MCF 10A (cell line): ENCODE measurements around the gene AHCYL1. TPM values are rescaled to one million over a fixed set of nuclear protein-coding genes. Genes with fewer than 3 reads are reported as not detected.

ENCODE experiments used
- BruUV-seq: library from RNA; stranded (reverse); fragments of 400-500 nt; replicated peaks from 2 replicates; lab custom pipeline; 2021; lab: Mats Ljungman, UMichigan
- CTCF ChIA-PET: fragments of 300-600 bp; sonication (Branson Sonifier 250); formaldehyde crosslinking; extraction: SDS; loops from one replicate; lab custom pipeline; 2021; ENCODE audit warnings: antibody characterized with exemption, inconsistent platforms; lab: Yijun Ruan, JAX
- POLR2A ChIA-PET: fragments of 300-600, 350-650 bp; sonication (Branson Sonifier 250); formaldehyde crosslinking; extraction: SDS; loops from one replicate; lab custom pipeline; 2020; ENCODE audit warnings: antibody characterized with exemption, inconsistent platforms; lab: Yijun Ruan, JAX
- DNase-seq: peaks from one replicate; pipeline ENCODE4 v3.0.0-alpha.2; 2018; ENCODE audit not compliant: unreplicated experiment
- H3K27ac Mint-ChIP-seq: one replicate; pipeline ENCODE4 v1.8.0; 2022; ENCODE audit warnings: mild to moderate bottlenecking, low read depth, mixed read lengths; ENCODE audit not compliant: unreplicated experiment
- H3K27me3 Mint-ChIP-seq: one replicate; pipeline ENCODE4 v1.8.0; 2022; ENCODE audit warnings: mixed read lengths; ENCODE audit not compliant: insufficient read depth, unreplicated experiment
- H3K36me3 Mint-ChIP-seq: one replicate; pipeline ENCODE4 v1.8.0; 2022; ENCODE audit warnings: mild to moderate bottlenecking, moderate library complexity, mixed read lengths; ENCODE audit not compliant: insufficient read depth, unreplicated experiment
- H3K4me1 Mint-ChIP-seq: one replicate; pipeline ENCODE4 v1.8.0; 2022; ENCODE audit warnings: mixed read lengths; ENCODE audit not compliant: insufficient read depth, unreplicated experiment
- H3K4me3 Mint-ChIP-seq: one replicate; pipeline ENCODE4 v1.8.0; 2022; ENCODE audit warnings: mild to moderate bottlenecking, moderate library complexity, mixed read lengths; ENCODE audit not compliant: unreplicated experiment
- H3K9me3 Mint-ChIP-seq: one replicate; pipeline ENCODE4 v1.8.0; 2022; ENCODE audit warnings: mixed read lengths; ENCODE audit not compliant: unreplicated experiment
- intact Hi-C: fragments of 100-400 bp; cut with micrococcal nuclease; formaldehyde crosslinking; loops from 2 replicates; pipeline ENCODE4 v1.14.1; 2022
- total RNA-seq: library from RNA; stranded (reverse); gene quantifications from 2 replicates; pipeline ENCODE4 v1.2.3, GENCODE V29; 2022
- TF ChIP-seq, protein P1 (sequence below): fragments of 200-600 bp; IDR thresholded peaks from one replicate; pipeline ENCODE4 v1.8.0; 2022; ENCODE audit warnings: antibody characterized with exemption, mild to moderate bottlenecking; ENCODE audit not compliant: unreplicated experiment

Gene AHCYL1
- total RNA-seq, 1 experiment from 2014 or later, result 104 TPM

- Mint-ChIP-seq H3K4me3 (no peak overlapping the region), H3K27me3 (no peaks in the 10 kb centered on the region), H3K9me3 (no peaks in the 10 kb centered on the region), H3K36me3 (no peaks in the 10 kb centered on the region), H3K4me1 (peaks cover 29% of the 10 kb centered on the region), H3K27ac (peak overlapping the region; percentile 46)
- TF ChIP-seq, protein P1, sequence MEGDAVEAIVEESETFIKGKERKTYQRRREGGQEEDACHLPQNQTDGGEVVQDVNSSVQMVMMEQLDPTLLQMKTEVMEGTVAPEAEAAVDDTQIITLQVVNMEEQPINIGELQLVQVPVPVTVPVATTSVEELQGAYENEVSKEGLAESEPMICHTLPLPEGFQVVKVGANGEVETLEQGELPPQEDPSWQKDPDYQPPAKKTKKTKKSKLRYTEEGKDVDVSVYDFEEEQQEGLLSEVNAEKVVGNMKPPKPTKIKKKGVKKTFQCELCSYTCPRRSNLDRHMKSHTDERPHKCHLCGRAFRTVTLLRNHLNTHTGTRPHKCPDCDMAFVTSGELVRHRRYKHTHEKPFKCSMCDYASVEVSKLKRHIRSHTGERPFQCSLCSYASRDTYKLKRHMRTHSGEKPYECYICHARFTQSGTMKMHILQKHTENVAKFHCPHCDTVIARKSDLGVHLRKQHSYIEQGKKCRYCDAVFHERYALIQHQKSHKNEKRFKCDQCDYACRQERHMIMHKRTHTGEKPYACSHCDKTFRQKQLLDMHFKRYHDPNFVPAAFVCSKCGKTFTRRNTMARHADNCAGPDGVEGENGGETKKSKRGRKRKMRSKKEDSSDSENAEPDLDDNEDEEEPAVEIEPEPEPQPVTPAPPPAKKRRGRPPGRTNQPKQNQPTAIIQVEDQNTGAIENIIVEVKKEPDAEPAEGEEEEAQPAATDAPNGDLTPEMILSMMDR, result no peak
- peak; percentile 78 for DNase-seq
- intact Hi-C loops, result no loop called here
- POLR2A ChIA-PET, result interaction anchor here (0.6 kb wide), 2 partner anchors 20 to 1460 kb away, joined by 3 read pairs; no protein-coding TSS in a partner anchor
- CTCF ChIA-PET, result interaction anchor here (0.6 kb wide), 1 partner anchor 66 kb away, joined by 4 read pairs; no protein-coding TSS in a partner anchor
- BruUV-seq, result no TSS peak
These were observed 20.7 kb upstream of the AHCYL1 start for GRCh38 chr1:109963864-109964263.

- Mint-ChIP-seq H3K4me3 (no peak overlapping the region), H3K4me1 (peaks cover 22% of the 10 kb centered on the region), H3K27ac (peak overlapping the region; percentile 2), H3K36me3 (no peaks in the 10 kb centered on the region), H3K27me3 (no peaks in the 10 kb centered on the region), H3K9me3 (no peaks in the 10 kb centered on the region)
- DNase-seq, result peak; percentile 63
- POLR2A ChIA-PET, result no interaction called here
- intact Hi-C loops, result no loop called here
- CTCF ChIA-PET, result interaction anchor here (0.7 to 1.9 kb wide), 2 partner anchors 12 to 140 kb away, joined by 3 to 5 read pairs; no protein-coding TSS in a partner anchor
- no TSS peak for BruUV-seq
- TF ChIP-seq, protein P1, result no peak
These were observed 15.3 kb upstream of the AHCYL1 start for GRCh38 chr1:109969146-109969829.

DNA sequence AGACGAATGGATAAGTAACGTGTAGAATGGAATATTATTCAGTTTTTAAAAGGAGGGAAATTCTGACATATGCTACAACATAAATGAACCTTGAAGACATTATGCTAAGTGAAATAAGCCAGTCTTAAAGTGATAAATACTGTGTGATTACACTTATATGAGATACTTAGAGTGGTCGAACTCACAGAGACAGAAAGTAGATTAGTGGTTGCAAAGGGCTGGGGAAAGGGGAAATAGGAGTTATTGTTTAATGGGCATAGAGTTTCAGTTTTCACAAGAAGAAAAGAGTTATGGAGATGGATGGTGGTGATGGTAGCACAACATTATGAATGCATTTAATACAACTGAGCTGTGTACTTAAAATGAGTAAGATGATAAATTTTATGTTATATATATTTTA is 14.7 kb upstream of the AHCYL1 start:
- no TSS peak for BruUV-seq
- Mint-ChIP-seq H3K27me3 (no peaks in the 10 kb centered on the region), H3K36me3 (no peaks in the 10 kb centered on the region), H3K9me3 (no peaks in the 10 kb centered on the region), H3K4me1 (peaks cover 22% of the 10 kb centered on the region), H3K27ac (peak overlapping the region; percentile 2), H3K4me3 (no peak overlapping the region)
- intact Hi-C loops, result no loop called here
- CTCF ChIA-PET, result interaction anchor here (0.7 to 1.9 kb wide), 3 partner anchors 11 to 141 kb away, joined by 3 to 5 read pairs (median 3); no protein-coding TSS in a partner anchor
- no peak for DNase-seq
- POLR2A ChIA-PET, result no interaction called here
- TF ChIP-seq, protein P1, result no peak

GRCh38 chr1:109971559-109971958 is 13.0 kb upstream of the AHCYL1 start:
- DNase-seq, result no peak
- Mint-ChIP-seq H3K27me3 (no peaks in the 10 kb centered on the region), H3K9me3 (no peaks in the 10 kb centered on the region), H3K27ac (no peak overlapping the region), H3K4me3 (no peak overlapping the region), H3K36me3 (no peaks in the 10 kb centered on the region), H3K4me1 (peaks cover 28% of the 10 kb centered on the region)
- no TSS peak for BruUV-seq
- CTCF ChIA-PET, result interaction anchor here (0.6 to 18.3 kb wide), 4 partner anchors 9 to 190 kb away, joined by 3 to 969 read pairs (median 7); no protein-coding TSS in a partner anchor
- POLR2A ChIA-PET, result interaction anchor here (0.7 kb wide), 1 partner anchor 423 kb away, joined by 3 read pairs; the partner anchor contains the start of gene GNAI3
- TF ChIP-seq, protein P1, result no peak
- intact Hi-C loops, result no loop called here
